Kasumi-1 (cell line): ENCODE data around the gene ASPN.
A peak's percentile ranks its signal among the peaks of the same experiment; 100 is the strongest.

Source experiments
- DNase-seq, 2 experiments: peaks; one replicate each; lab custom pipeline; 2025; lab: John Stamatoyannopoulos, UW

ASPN gene

DNA sequence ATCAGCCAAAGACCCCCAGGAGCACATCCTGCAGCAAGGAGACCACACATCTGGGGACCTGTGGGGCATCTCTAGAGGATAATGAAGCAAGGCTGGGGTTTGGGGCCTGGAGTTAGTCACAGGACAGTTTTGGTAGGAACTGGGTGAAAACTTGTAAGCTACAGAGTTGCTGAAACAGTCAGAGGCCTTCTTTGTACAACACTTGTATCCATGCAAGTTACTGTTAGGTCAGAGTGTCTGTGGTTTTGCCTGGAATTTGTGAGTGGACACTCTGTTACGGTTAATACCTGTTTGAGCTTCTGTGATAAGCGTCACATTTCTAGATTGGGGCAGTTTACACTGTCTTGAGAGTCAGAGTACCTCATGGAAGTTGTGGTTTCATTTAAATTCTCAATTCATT is 22.6 kb upstream of the ASPN start:
- DNase-seq, result no peak

DNA sequence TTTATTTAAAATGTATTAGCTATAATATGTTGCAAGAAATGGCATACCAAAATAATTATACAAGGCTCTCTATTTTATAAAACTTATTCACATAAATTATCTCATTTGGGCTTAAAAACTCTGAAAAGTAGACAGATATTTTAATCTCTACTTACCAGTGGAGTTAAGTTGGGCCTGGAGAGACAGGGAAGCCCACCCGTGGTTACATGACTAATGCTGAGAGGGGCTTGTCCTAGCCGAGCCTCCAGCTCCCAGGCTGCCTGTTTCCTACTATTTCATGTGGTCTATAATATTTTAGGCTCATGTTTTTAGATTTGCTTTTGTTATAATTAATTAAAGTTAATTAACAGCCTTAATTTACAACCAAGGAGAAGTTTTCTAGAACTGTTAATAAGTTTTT is 20.9 kb upstream of the ASPN start:
- no peak for DNase-seq

DNA sequence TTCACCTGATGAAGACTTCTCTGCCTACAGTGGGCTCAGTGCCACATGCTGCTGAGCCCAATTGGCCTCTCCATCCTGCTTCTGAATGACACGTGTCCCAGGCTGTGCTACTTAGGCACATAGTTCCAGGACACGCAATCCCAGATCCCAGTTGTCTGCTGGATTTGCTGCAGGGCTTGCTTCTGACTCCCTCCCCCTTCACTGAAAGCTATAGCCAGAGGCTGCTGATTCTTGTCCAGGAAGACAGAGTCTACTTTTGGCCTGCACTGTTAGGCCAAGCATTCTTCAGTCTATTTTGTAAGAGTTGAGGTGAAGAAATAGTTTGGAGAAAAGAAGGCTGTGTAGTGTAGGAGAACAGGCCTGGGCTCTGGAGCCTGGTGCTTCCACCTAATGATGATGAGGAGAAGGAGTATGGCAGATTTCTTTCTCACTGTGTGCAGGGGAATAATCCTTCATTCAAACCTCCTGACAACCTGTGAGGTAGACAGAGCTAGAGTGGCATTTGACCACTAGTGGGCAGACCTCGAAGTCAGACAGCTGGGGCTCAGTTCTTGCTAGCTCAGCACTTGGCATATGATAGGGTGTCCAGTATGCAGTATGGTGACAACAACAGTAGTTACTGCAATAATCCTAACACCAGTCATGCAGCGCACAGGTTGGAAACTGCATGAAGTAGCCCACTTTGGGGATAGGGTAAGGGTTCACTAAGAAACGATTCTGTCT is 19.5 kb upstream of the ASPN start:
- DNase-seq, result peak; percentile 32 to 41

- no peak for DNase-seq
Measured at GRCh38 chr9:92500725-92501124, 18.4 kb upstream of the ASPN start.

GRCh38 chr9:92499701-92500100 is 17.4 kb upstream of the ASPN start:
- no peak for DNase-seq

DNA sequence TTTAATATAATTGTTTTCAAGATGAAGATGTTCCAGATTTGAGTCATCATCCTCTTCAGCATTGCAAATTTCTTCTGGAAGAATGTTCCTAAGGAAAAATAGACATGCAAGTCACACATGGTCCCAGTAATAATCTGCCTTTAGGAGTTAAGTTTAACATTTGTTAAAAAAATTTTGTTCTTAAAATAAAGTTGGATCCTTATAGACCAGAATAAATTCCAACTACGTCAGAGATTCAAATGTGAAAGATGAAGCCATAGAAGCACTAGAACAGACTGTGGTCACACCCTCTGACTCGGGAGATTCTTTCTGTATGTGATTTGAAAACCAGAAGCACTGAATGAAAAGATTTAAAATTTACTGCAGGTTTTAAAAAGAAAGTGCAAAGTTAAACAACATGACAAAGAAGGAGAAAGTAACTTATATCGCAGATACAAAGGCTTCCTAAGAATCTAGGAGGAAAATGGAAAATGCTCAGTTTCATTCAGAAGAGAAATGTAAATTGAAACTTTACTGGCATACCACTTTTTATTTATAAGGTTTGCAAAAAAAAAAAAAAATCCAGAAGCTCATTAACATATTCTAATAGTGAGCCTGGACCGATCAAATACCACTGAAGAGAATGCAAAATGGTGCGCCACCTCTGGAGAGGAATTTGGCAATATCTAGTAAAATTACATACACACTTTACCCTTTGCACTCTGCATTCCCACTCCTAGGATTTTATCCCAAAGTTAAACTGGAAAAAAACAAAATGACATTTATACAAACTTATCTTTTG is 14.3 kb upstream of the ASPN start:
- DNase-seq, result no peak

GRCh38 chr9:92494856-92495255 is 12.6 kb upstream of the ASPN start:
- no peak for DNase-seq

GRCh38 chr9:92493749-92494387 is 11.6 kb upstream of the ASPN start:
- no peak for DNase-seq

- no peak for DNase-seq
Measured at GRCh38 chr9:92492781-92493401, 10.6 kb upstream of the ASPN start.

- peak; percentile 3 to 16 for DNase-seq
Measured at GRCh38 chr9:92488681-92489550, 6.6 kb upstream of the ASPN start.

DNA sequence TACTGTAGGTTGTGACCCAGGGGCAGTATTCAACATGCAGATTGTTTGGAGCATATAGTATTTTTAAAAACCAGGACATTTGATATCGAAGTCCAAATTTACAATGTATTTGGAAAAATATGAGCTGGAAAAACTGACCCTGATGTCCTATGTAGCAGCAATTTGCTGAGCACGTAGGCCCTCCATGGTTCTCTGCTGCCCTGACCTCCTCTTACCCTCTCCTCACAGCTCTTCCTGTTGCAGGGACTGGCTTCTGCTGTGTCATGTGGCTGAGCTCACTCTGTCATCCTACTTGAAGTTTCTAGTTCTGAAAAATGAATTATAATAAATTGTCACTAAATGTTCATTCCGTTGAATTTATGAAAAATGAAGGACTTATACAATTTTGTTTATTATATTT is 4.1 kb upstream of the ASPN start:
- no peak for DNase-seq

GRCh38 chr9:92484563-92484962 is 2.3 kb upstream of the ASPN start:
- DNase-seq, result no peak

DNA sequence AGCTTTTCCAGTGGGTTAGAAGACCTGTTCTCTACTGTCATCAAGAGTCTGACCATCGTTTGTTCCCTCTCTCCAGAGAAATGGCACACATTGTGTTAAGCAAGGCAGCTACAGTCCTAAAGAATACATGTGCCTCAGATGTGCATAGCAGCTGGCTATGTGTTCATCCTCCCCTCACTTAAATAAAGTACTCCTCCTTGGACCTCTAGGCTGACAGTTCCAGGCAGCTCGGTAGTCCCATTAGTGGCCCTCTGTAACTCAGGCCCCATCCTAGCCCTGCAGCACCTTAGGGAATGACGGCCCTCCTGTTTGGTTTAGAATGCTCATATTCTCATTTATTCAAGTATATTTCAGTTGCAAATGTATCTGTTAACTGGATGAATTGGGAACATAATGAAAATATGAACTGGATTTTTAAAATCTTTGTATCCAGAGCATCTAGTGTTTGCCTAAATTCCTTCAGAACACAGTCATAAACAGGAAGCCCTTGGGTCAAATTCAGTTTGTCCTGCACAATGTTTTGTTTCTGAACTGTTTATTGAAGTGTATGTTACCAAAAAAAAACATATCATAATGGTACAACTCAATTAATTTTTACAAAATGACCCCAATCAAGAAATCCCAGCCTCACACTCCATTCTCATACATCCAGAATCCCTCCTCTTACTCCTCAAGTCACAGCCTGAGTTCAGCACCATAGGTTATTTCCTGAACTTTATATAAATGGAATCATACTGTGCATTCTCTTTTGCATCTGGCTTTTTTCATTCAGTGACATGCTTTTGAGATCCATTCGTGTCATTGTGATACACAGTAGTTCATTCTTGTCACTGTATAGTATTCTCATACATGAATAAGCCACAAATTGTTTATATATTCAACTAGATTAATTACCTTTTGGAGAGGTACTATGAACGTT is 1.6 kb upstream of the ASPN start:
- no peak for DNase-seq

- no peak for DNase-seq
Measured at GRCh38 chr9:92482805-92483204, 499 bp upstream of the ASPN start.

DNA sequence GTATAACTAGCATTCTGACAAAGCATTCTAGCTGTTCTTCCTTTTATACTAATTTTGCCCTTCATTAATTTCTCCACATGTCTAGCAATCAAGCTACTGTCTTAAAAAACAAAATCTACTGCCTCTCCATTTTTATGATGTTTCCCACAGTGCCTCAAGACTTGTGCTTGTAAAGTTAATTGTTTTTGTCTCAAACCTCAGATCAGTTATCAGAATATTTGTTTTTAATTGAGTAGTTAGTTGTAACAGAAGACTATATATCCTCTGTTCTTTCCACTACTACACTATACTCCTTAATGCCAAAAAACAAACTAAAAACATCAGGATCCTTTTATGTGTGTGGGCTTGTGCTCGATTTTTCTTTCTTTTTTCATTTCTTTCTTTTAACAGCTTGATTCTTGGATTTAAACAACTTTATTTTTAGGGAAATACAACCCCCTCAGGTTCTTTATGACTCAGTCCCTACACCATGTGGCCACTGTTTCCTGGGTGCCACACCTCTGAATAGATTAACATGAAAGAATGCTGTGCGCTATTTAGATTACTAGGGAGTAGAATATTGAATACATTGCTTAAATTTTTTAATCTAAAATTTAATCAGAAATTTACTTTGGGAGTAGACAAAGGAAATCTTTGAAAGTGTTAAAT is 1.2 kb downstream of the ASPN start:
- DNase-seq, result no peak

DNA sequence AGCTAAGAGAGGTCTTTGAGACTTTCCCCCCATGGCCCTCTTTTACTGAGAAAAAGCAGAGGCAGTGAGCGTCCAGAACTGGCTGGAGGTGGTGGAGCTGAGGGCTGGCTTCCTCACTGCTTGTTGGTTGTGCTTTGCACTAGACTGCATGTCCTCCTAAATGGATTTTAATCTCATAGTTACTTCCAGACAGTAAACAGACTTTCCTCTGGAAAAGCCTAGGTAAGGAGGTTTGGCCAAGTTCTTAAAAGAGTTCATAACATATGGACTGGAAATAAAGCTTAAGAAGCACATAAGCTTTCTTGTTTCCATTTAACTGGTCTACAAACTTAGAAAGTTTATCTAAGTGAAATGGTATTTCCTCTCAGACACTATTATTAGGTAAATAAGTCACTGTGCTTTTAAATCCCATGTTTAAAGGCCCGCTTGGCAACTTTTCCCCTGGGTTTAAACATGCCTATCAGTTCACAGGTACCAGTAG is 2.0 kb downstream of the ASPN start:
- no peak for DNase-seq

DNA sequence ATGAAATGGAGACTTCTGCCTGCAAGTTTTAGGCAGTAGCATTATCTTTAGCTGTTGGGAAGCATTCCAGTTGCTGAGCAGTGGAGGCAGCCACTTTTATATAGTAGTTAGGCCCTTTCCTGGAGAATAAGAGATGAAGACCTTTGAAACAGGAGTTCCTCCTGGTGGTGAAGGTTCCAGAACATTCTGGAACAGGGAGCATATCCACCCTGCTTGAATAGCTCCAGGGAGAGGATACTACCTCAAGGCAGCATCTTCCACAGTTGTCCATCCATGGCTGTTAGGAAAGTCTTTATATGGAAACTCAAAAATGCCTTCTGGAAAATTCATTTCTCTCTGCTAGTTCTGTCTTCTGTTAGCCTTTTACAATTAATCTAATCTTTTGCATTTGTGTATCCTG is 3.0 kb downstream of the ASPN start:
- no peak for DNase-seq

- no peak for DNase-seq
Measured at GRCh38 chr9:92478783-92479182, 3.5 kb downstream of the ASPN start.

GRCh38 chr9:92476962-92477361 is 5.3 kb downstream of the ASPN start:
- no peak for DNase-seq

- no peak for DNase-seq
Measured at GRCh38 chr9:92474587-92474986, 7.7 kb downstream of the ASPN start.
